ENCODE data around the gene KRIT1. TPM values are rescaled to one million over a fixed set of nuclear protein-coding genes. Genes with fewer than 3 reads are reported as not detected.

KRIT1 gene
- total RNA-seq (2012; rRNA removed): 28.0 and 36.8 TPM in 2 replicates

DNA sequence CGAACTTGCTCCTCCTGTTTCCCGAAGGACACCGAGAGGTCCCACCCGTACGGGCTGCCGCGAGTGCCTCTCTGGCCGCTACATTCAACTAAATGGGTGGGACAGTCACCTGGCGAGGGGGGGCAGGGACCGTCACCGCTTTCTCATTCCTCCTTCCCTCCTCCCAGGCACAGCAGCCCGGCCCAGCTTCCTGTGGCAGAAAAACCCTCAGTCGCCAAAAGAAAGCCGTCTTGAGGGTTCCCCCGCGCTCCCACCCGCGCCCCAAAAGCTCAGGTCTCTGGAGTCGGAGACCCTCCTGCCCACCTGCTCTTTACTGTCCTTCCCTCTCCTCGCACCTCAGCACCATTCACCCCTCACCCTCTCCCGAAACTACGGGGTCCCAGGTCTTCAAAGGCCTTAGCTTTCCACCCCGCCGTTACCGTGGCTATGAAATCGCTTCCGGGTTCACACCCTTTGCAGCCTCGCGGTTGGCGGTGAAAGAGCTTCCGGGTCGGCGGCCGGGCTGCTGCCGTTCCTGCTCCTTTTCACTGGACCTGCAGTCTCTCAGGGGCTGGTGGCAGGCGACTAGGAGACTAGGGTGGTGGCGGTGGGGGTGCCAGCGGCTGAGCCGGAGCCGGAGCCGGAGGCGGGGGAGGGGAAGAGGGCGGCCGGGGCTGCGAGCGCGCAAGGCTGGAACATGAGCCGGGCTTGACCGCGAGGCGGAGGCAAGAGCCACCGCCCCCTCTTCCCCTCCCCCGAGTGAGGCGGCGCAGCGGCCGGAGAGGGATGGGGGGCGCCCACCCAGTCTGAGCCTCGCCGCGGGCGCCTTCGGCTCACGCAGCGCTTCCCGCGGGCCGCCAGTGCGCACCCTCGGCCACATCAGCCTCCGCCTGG lies at the start of gene KRIT1, which contains the start of gene ANKIB1:
TSS of gene KRIT1 (minus strand) at position 428 of the 873 bp plus-strand sequence. CDS start 3,779 bp downstream, outside the sequence.
TSS of gene ANKIB1 (plus strand) at position 488 of the 873 bp plus-strand sequence. CDS start 49,005 bp downstream, outside the sequence.
- Histone ChIP-seq H3K9ac (ENCODE audit: low read depth, low read length) (peak within 1 kb of the TSS; percentile 90), H3K9me3 (replicated peaks; ENCODE audit: low read length) (no peaks in the 10 kb centered on the region), H3K36me3 (ENCODE audit: insufficient read depth, low read length) (peaks cover 4% of the 10 kb centered on the region), H3K4me3 (ENCODE audit: low read length) (peak within 1 kb of the TSS; percentile 81), H3K4me2 (ENCODE audit: low read length) (peak within 1 kb of the TSS; percentile 96), H3K27me3 (ENCODE audit: control insufficient read depth, insufficient read depth, low read length) (no peaks in the 10 kb centered on the region), H3K4me1 (ENCODE audit: control insufficient read depth, insufficient read depth, low read length) (peaks cover 23% of the 10 kb centered on the region)

DNA sequence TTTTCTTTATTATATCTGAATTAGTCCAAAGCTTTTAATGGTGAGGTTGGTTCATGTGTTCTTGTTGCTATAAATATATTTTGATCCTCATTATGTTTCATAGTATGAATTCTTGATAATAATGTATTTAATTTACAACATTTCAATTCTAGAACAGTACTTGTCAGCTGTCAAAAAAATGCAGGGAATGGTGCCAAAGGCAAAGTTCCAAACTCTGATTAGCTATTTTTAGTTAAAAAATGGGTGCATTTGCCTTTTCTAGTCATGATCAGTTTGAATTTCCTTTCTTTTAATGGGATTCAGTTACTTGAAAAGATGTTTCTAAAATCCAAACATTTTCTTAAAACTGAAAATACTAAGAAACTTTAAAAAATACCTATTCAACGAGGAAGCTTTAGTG lies 49.7 kb upstream of the KRIT1 start:
- Histone ChIP-seq H3K9ac (ENCODE audit: low read depth, low read length) (no peak overlapping the region), H3K4me1 (ENCODE audit: control insufficient read depth, insufficient read depth, low read length) (no peaks in the 10 kb centered on the region), H3K9me3 (replicated peaks; ENCODE audit: low read length) (no peaks in the 10 kb centered on the region), H3K4me3 (ENCODE audit: low read length) (no peak overlapping the region), H3K4me2 (ENCODE audit: low read length) (no peak overlapping the region), H3K27me3 (ENCODE audit: control insufficient read depth, insufficient read depth, low read length) (no peaks in the 10 kb centered on the region), H3K36me3 (ENCODE audit: insufficient read depth, low read length) (peaks cover 11% of the 10 kb centered on the region)

DNA sequence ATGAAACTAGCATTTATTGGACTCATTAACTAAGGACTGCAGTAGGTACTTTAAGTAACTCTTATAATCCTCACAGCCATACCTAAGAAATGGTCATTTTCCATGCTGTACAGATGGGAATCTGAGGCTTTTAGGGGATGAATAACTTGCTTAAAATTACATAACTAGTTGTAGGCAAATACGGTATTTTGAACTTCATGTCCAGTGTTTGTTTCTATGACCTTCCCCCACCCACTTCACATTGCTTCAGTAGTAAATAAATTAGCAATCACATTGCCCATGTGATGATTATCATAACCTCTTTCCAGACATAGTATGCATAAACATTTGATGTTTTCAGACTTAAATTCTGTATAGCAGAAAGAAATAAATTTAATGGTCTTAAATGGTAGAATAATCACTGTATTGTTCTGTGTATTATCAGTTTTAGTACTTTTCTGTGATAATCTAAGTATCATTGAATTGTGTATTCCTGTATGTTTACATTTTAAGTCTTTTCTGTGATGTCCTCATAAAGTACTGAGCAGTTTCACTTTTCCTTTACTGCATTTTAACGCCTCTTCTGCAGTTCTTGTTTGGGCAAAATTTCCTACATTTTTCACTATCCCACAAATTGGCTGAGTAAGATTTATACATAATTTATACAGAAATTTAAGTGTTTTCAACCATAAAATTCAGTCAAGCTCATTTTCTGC lies 48.3 kb upstream of the KRIT1 start:
- H3K4me1 ChIP-seq (ENCODE audit: control insufficient read depth, insufficient read depth, low read length): no peaks in the 10 kb centered on the region
- no peaks in the 10 kb centered on the region for H3K27me3 ChIP-seq (ENCODE audit: control insufficient read depth, insufficient read depth, low read length)
- no peak overlapping the region for H3K4me3 ChIP-seq (ENCODE audit: low read length)
- H3K4me2 ChIP-seq (ENCODE audit: low read length): no peak overlapping the region
- H3K36me3 ChIP-seq (ENCODE audit: insufficient read depth, low read length): peaks cover 8% of the 10 kb centered on the region
- H3K9ac ChIP-seq (ENCODE audit: low read depth, low read length): no peak overlapping the region
- no peaks in the 10 kb centered on the region for H3K9me3 ChIP-seq (replicated peaks; ENCODE audit: low read length)

DNA sequence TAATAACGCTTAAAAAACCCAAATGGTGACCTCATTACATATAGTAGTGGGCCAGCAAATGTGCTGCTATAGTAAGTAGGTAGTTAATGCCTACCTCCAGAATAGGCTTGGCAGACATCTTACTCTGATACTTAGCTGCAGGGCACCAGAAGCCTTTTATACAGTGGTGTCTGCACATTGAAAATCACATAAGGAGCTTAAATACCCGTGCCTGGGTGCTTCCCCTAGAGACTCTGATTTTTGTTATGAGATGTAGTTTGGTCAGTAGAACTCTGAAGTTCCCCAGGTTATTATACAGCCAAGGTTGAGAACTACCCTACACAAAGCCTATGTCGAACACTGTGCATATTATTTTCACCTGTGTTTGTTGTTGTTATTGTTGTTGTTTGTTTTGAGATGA lies 47.3 kb upstream of the KRIT1 start:
- H3K4me3 ChIP-seq (ENCODE audit: low read length): no peak overlapping the region
- H3K9me3 ChIP-seq (replicated peaks; ENCODE audit: low read length): no peaks in the 10 kb centered on the region
- no peaks in the 10 kb centered on the region for H3K27me3 ChIP-seq (ENCODE audit: control insufficient read depth, insufficient read depth, low read length)
- H3K9ac ChIP-seq (ENCODE audit: low read depth, low read length): no peak overlapping the region
- no peak overlapping the region for H3K4me2 ChIP-seq (ENCODE audit: low read length)
- H3K36me3 ChIP-seq (ENCODE audit: insufficient read depth, low read length): peaks cover 6% of the 10 kb centered on the region
- H3K4me1 ChIP-seq (ENCODE audit: control insufficient read depth, insufficient read depth, low read length): no peaks in the 10 kb centered on the region

DNA sequence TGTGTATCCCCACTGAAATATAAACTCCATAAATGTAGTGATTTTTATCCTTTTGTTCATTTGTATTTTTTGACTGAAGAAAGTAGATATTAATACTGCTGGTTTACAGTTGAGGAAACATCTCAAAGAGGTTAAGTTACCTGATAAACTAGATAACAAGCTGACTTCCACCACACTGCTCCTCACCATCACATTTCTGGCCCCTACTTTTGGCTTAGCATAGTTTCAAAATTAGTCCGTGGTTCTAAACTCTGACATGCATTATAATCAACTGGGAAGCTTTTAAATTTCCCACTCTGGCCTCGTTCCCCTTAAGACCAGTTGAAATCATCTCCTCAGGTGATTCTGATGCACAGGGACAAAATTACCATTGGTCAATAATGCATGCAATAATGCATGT lies 43.6 kb upstream of the KRIT1 start:
- Histone ChIP-seq H3K4me3 (ENCODE audit: low read length) (no peak overlapping the region), H3K4me1 (ENCODE audit: control insufficient read depth, insufficient read depth, low read length) (no peaks in the 10 kb centered on the region), H3K27me3 (ENCODE audit: control insufficient read depth, insufficient read depth, low read length) (no peaks in the 10 kb centered on the region), H3K9ac (ENCODE audit: low read depth, low read length) (no peak overlapping the region), H3K36me3 (ENCODE audit: insufficient read depth, low read length) (no peaks in the 10 kb centered on the region), H3K9me3 (replicated peaks; ENCODE audit: low read length) (no peaks in the 10 kb centered on the region), H3K4me2 (ENCODE audit: low read length) (no peak overlapping the region)

DNA sequence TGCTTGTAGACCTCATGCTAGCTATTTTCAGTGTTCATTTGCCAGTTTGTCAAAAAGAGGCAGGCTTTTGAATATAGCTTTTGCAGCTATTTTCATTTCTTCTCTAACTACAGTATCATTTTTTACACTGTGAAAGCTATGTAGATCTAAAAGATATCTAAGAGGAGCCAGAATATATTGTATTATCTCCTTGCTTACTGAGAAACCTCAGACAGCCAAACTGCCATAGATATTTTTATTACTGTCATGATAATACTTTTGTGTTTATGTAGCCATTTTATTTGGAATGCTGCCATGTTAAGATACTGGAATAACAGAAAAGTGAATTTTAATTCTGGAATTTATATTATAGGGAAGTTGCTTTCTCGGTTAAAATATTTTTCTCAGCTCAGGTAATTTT lies 37.2 kb upstream of the KRIT1 start:
- Histone ChIP-seq H3K4me3 (ENCODE audit: low read length) (no peak overlapping the region), H3K4me2 (ENCODE audit: low read length) (no peak overlapping the region), H3K27me3 (ENCODE audit: control insufficient read depth, insufficient read depth, low read length) (no peaks in the 10 kb centered on the region), H3K9me3 (replicated peaks; ENCODE audit: low read length) (no peaks in the 10 kb centered on the region), H3K9ac (ENCODE audit: low read depth, low read length) (no peak overlapping the region), H3K4me1 (ENCODE audit: control insufficient read depth, insufficient read depth, low read length) (peaks cover 9% of the 10 kb centered on the region), H3K36me3 (ENCODE audit: insufficient read depth, low read length) (peaks cover 4% of the 10 kb centered on the region)

DNA sequence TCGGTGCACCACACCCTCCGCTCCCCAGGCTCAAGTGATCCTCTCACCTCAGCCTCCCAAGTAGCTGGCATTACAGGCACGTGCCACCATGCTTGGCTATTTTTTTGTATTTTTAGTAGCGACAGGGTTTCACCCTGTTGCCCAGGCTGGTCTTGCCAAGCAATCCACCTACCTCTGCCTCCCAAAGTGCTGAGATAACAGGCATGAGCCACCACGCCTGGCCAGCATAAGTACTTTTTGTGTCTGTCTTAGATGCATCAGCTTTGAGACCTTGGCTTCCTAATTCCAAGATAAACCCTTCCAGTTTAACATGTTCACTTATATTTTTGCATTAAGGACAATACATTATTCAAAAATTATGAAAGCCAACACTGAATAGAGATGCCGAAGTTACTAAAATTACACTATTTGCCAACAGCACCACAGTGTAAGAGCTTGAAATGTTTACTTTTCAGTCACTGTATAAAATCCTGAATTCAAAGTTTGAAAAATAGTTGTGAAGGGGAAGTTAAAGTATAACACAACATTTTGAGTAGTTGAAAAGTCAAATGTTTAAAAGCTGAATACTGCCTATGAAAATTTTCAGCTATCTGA lies 36.6 kb upstream of the KRIT1 start:
- H3K36me3 ChIP-seq (ENCODE audit: insufficient read depth, low read length): peaks cover 4% of the 10 kb centered on the region
- no peak overlapping the region for H3K4me3 ChIP-seq (ENCODE audit: low read length)
- H3K4me2 ChIP-seq (ENCODE audit: low read length): no peak overlapping the region
- H3K4me1 ChIP-seq (ENCODE audit: control insufficient read depth, insufficient read depth, low read length): peaks cover 9% of the 10 kb centered on the region
- no peaks in the 10 kb centered on the region for H3K27me3 ChIP-seq (ENCODE audit: control insufficient read depth, insufficient read depth, low read length)
- H3K9me3 ChIP-seq (replicated peaks; ENCODE audit: low read length): no peaks in the 10 kb centered on the region
- H3K9ac ChIP-seq (ENCODE audit: low read depth, low read length): no peak overlapping the region

DNA sequence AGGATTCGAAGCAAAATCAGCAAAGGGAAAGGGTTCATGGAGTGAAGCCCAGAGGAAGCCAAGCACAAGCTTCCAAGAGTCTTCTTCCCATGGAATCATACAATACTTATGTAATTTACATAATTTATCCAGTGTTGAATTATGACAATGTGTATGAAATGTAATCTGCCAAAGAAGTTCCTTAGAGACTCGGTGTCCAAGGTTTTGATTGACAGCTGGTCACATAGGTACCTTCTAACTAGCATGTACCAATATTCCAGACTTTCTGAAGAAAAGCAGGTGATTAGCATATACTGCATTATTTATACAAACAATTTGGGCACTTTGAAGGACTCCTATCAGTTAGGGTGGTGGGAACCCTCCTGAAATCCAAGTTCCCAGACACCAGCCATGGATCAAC lies 35.3 kb upstream of the KRIT1 start:
- Histone ChIP-seq H3K9ac (ENCODE audit: low read depth, low read length) (no peak overlapping the region), H3K4me1 (ENCODE audit: control insufficient read depth, insufficient read depth, low read length) (peaks cover 9% of the 10 kb centered on the region), H3K36me3 (ENCODE audit: insufficient read depth, low read length) (peaks cover 4% of the 10 kb centered on the region), H3K4me3 (ENCODE audit: low read length) (no peak overlapping the region), H3K27me3 (ENCODE audit: control insufficient read depth, insufficient read depth, low read length) (no peaks in the 10 kb centered on the region), H3K4me2 (ENCODE audit: low read length) (no peak overlapping the region), H3K9me3 (replicated peaks; ENCODE audit: low read length) (no peaks in the 10 kb centered on the region)

DNA sequence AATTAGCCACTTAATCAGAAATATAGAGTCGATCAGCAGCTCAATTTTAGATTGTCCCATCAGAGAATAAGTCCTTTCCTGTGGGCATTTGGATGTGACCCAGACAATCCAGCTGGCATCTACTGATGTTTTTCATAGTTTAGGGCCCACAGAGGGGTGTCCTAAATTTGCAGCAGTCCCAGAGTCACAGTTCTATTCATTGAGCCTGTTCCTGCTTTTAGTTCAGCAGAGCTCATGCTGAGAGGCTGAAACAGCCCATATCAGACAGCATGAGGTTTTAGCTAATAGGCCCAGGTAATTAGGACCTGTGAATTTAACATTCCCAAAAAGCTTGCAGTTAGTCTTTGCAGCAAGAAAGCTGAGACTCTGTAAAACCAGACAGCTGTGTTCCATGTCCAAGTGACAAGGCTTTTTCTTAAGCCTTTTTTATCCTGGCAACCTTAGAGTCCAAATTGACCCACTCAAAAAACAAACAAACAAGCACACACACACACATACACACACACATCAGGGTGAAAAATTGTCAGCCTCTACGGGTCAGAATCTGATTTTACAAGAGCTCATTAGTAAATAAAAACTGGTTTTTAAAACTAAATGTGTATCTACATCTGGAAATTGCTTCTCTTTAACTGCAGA lies 33.8 kb upstream of the KRIT1 start:
- Histone ChIP-seq H3K27me3 (ENCODE audit: control insufficient read depth, insufficient read depth, low read length) (no peaks in the 10 kb centered on the region), H3K4me1 (ENCODE audit: control insufficient read depth, insufficient read depth, low read length) (peaks cover 9% of the 10 kb centered on the region), H3K4me3 (ENCODE audit: low read length) (no peak overlapping the region), H3K4me2 (ENCODE audit: low read length) (no peak overlapping the region), H3K9me3 (replicated peaks; ENCODE audit: low read length) (no peaks in the 10 kb centered on the region), H3K9ac (ENCODE audit: low read depth, low read length) (no peak overlapping the region), H3K36me3 (ENCODE audit: insufficient read depth, low read length) (peaks cover 4% of the 10 kb centered on the region)

DNA sequence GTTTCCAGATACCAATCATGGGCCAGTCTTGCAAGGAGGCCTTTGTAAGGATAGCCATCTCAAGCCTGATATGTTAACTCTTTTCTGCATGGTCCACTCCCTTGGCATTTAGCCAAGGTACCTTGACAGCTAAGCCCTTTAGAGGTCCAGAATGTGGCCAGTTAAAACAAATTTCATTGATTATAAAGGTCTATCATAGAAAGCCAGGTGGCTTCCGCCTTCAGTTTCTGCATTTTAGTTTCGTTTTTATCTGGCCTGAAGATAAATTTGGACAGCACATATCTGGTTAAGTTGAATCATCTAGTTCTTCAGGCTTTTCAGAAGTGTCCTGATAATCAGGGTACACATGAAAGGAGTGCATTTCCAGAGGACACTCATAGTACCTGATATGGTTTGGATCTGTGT lies 30.7 kb upstream of the KRIT1 start:
- H3K27me3 ChIP-seq (ENCODE audit: control insufficient read depth, insufficient read depth, low read length): no peaks in the 10 kb centered on the region
- no peaks in the 10 kb centered on the region for H3K4me1 ChIP-seq (ENCODE audit: control insufficient read depth, insufficient read depth, low read length)
- H3K4me2 ChIP-seq (ENCODE audit: low read length): no peak overlapping the region
- H3K36me3 ChIP-seq (ENCODE audit: insufficient read depth, low read length): peaks cover 4% of the 10 kb centered on the region
- no peak overlapping the region for H3K4me3 ChIP-seq (ENCODE audit: low read length)
- no peaks in the 10 kb centered on the region for H3K9me3 ChIP-seq (replicated peaks; ENCODE audit: low read length)
- H3K9ac ChIP-seq (ENCODE audit: low read depth, low read length): no peak overlapping the region

DNA sequence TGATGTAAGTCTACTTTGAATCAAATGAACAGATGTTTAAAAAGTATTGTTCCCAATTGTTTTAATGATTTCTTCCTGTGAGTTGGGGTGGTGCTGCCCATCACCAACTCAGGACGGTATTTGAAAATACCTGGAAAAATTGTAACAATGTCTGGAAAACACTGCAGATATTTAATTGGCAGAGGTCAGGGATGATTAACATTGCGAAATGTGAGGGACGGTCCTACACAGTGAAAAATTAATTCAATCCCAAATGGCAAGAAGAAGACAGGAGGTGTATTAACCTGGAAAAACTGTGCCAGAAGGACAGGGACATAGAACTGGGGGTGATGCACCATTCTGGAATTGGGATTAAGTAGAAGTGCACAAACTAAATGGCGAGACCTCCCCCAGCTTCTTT lies 29.6 kb upstream of the KRIT1 start:
- no peaks in the 10 kb centered on the region for H3K27me3 ChIP-seq (ENCODE audit: control insufficient read depth, insufficient read depth, low read length)
- H3K4me2 ChIP-seq (ENCODE audit: low read length): no peak overlapping the region

More for the DNA sequence above, 29.6 kb upstream of the KRIT1 start:
- H3K9ac ChIP-seq (ENCODE audit: low read depth, low read length): no peak overlapping the region
- no peak overlapping the region for H3K4me3 ChIP-seq (ENCODE audit: low read length)
- H3K4me1 ChIP-seq (ENCODE audit: control insufficient read depth, insufficient read depth, low read length): no peaks in the 10 kb centered on the region
- no peaks in the 10 kb centered on the region for H3K9me3 ChIP-seq (replicated peaks; ENCODE audit: low read length)
- H3K36me3 ChIP-seq (ENCODE audit: insufficient read depth, low read length): no peaks in the 10 kb centered on the region
